Activated naive CD8-positive, alpha-beta T cell treated with anti-CD3 and anti-CD28 coated beads, Interleukin-2, amount 50 U/mL, for 16 hours (primary cell): ENCODE results near the gene PDCD1LG2.

Source experiments
- DNase-seq: peaks from one replicate; pipeline ENCODE4 v3.0.0-alpha.2; 2020; ENCODE audit warnings: low read depth, low spot score

Gene PDCD1LG2

GRCh38 chr9:5610491-5610890, 100.2 kb downstream of the PDCD1LG2 start:
- DNase-seq = no peak

DNA sequence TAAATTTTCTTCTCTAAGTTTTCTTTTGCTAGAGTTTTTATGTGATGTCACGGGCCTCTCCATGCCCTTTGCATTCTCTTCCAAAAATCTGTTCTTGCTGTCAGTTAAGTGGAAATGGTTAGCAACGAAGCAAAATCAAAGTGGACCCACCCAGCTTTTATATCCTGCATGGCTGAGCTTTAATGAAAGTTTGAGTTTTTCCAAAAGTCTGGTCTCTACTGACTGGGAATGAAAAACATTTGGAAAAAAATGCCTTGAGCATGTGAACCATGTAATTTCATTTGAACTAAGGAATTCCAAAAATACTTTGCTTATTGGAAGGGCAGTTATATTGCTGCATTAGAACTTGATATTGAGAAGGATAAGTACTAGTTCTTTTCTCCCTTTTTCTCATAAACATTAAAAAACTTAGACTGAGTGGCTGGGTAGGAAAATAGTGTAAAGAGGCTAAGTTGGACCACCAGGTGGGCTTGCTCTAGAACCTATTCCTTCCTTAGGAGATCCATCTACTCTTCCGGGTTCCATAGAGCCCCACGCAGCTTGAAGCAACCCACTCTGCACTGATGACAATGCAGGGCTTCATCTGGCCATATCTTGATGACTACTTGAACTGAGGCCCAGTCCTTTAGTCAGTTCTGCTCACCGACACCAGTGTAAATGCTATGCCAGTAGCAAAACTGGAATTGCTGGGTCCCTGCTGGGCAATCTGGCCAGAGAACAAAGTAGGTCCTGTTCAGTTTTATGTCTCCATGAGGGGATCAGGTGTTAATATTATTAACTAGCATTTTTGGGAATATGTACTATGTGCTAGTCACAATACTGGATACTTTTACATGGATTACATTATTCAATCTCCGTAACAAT, 101.2 kb downstream of the PDCD1LG2 start:
- no peak for DNase-seq

- DNase-seq = no peak
These were observed 101.8 kb downstream of the PDCD1LG2 start for GRCh38 chr9:5612185-5612530.

- DNase-seq = no peak
These were observed 103.9 kb downstream of the PDCD1LG2 start for GRCh38 chr9:5614192-5614591.

- no peak for DNase-seq
These were observed 104.7 kb downstream of the PDCD1LG2 start for GRCh38 chr9:5614985-5615384.

GRCh38 chr9:5617749-5618148, 107.4 kb downstream of the PDCD1LG2 start:
- DNase-seq = no peak

DNA sequence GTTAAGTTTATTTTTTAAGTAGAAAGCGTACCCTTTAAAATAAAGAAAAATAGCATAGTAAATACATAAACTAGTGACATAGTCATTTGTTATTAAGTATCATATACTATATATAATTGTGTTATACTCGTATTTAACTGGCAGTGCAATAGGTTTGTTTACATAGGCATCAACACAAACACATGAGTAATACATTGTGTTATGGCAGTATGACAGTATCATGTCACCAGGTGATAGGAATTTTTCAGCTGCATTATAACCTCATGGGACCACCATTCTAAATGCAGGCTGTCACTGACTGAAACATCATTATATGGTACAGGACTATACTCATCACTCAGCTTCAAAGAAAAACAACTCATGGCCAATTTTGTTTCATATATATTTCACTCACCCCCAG, 110.2 kb downstream of the PDCD1LG2 start:
- no peak for DNase-seq
